AG09309 (cell line): ENCODE measurements around the gene EXOC3.

Experiments used
- DNase-seq: peaks from one replicate; pipeline ENCODE4 v3.0.0-alpha.2; 2010; ENCODE audit warnings: low read depth
- H3K4me3 ChIP-seq: 2 replicates; pipeline ENCODE4 v1.5.1; 2011; ENCODE audit warnings: mild to moderate bottlenecking, low read depth, low read length, moderate library complexity; ENCODE audit not compliant: control insufficient read depth
- TF ChIP-seq, protein P1 (sequence below): IDR thresholded peaks from 2 replicates; pipeline ENCODE4 v1.5.1; 2011; ENCODE audit warnings: mild to moderate bottlenecking, low read depth, low read length, inconsistent platforms; ENCODE audit not compliant: insufficient read depth, control insufficient read depth; ENCODE audit errors: missing control alignments

EXOC3 gene

DNA sequence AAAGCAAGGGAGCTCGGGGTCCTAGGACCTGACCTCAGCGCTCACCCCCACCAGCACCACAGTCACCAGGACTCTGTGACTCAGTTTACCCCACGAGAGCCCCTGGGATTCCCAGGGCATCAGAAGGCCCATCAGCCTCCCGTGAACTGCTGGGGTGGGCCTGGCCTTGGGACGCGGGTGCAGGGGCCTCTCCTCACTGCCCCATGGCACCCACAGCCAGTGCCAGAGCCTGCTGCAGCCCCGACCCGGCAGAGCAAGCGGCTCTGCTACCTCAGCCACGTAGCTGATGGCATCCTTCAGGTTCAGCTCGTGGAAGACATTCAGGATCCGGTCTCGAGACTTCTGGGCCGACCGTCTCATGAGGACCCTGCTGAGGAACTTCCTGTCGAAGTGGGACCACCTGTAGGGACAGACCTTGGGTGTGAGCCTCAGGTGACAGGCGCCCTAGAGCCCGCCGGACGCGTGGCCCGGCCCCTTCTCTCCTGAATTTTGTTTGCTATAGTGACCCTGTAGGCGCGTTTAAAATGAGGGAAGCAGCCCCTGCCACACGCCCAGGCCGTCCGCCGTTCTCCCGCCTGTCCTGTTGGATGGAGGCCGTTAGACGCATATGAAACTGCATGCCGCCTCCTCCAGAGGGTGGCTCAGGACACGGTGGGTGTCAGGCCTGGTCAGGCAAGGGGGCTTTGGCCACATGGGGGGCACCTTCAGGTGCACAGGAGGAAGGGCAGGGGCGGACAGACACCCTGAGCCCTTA is 36.8 kb downstream of the EXOC3 start:
- DNase-seq: no peak
- TF ChIP-seq, protein P1, sequence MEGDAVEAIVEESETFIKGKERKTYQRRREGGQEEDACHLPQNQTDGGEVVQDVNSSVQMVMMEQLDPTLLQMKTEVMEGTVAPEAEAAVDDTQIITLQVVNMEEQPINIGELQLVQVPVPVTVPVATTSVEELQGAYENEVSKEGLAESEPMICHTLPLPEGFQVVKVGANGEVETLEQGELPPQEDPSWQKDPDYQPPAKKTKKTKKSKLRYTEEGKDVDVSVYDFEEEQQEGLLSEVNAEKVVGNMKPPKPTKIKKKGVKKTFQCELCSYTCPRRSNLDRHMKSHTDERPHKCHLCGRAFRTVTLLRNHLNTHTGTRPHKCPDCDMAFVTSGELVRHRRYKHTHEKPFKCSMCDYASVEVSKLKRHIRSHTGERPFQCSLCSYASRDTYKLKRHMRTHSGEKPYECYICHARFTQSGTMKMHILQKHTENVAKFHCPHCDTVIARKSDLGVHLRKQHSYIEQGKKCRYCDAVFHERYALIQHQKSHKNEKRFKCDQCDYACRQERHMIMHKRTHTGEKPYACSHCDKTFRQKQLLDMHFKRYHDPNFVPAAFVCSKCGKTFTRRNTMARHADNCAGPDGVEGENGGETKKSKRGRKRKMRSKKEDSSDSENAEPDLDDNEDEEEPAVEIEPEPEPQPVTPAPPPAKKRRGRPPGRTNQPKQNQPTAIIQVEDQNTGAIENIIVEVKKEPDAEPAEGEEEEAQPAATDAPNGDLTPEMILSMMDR: no peak
- no peak overlapping the region for H3K4me3 ChIP-seq

DNA sequence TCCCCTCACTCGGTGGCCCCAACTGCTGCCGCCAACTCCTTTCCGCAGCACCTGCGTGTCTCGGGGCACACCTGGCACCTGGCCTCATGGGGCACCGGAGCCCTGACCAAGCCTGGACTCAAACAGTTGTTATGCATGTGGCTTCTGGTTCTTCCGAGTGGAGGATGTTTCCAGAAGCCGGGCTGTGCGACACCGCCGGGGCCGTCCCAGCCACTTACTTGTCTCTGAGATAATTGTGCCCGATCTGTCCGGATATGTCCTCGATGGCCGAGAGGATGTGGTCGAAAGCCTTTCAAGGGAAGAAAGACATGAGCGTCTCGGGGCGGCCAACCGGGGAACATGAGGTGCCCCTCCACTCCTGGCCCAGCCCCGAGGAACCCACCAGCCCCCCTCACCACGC is 38.4 kb downstream of the EXOC3 start:
- DNase-seq: no peak
- H3K4me3 ChIP-seq: no peak overlapping the region
- TF ChIP-seq, protein P1: no peak

DNA sequence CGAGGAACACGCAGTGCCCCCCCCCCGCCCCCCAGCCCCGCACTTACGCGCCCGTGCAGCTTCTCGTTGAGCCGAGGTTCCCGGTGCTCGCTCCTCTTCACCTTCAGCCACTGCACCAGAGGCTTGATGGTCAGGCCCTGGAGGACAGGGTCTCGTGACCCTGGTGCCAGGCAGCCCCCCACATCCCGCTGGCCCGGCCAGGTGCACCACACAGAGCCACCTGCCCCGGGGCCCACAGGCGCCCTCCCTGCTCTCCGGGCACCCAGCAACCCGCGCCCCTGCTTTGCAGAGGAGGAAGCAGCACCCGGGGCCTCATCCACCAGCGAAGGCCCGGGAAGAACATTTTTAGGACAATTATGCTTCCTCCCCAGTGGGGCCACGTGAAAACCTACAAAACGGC is 39.0 kb downstream of the EXOC3 start:
- TF ChIP-seq, protein P1: no peak
- DNase-seq: no peak
- no peak overlapping the region for H3K4me3 ChIP-seq

DNA sequence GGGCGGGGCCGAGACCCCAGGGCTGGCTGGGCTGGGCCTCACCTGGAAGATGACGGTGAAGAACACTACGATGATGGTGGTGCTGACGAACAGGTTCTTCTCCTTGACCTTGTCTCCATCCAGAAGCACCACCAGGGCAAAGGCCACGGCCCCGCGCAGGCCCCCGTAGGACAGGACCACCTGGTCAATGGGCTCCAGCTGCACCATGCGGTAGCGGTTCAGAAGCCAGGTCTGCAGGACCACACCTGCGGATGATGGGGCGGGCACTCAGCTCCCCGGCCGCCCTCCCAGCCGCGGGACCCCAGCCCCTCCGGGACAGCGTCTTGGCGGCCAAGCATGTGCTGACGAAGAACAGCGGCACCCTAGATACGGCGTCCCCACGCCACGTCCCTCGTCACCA is 39.5 kb downstream of the EXOC3 start:
- TF ChIP-seq, protein P1: no peak

DNA sequence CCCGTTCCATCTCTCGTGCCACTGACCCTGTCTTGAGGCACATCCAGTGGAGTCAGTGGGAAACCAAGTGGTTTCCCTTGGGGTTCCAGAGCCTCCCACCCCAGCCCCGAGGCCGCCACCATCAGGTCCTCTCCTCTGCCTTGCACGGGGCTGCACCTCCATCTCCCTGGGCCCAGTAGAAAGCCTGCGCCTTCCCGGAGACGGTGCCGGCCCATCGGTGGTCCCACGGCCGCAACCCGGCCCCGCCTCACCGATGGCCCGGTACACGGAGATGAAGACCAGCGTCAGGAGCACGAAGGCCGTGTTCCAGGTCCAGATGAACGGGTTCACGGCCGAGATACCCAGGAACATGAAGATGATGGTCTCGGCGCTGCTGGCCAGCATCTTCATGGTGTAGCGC is 40.0 kb downstream of the EXOC3 start:
- TF ChIP-seq, protein P1: no peak
- DNase-seq: no peak
- no peak overlapping the region for H3K4me3 ChIP-seq

More for the DNA sequence above, 39.5 kb downstream of the EXOC3 start:
- H3K4me3 ChIP-seq: no peak overlapping the region
- DNase-seq: no peak

DNA sequence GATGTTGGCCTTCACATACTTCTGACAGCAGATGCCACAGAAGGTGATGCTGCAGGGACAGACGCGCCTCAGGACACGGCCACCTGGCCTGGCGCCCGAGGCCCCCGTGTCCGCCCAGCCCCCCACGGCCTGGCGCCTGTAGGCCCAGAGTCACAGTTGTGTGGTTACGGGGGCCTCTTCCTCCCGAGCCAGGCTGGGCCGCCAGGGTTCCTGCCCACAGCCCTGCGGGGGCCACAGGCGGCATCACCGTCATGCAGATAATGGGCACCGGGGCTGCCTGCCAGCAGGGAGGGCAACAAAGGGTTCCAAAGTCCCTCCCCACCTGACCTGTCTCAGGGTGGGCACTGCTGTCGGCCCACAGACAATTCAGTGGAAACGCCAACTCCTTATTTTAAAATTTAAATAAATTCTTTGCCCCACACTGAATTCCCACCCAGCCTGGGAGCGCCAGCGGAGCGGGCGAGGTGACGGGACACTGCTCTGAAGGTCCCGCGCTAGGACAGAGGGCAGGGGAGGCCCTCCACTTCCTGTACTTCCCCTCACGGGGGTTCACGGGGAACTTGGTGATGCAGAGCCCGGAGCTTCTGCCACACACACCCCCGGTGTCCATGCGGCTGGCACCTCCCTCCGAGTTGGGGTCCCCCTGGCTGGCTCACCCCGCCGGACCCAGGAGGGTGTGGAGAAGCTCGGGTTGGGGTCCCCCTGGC is 40.6 kb downstream of the EXOC3 start:
- H3K4me3 ChIP-seq: no peak overlapping the region
- DNase-seq: no peak
- TF ChIP-seq, protein P1: no peak
